ENCODE data around the gene SRGAP3. TPM values are rescaled to one million over a fixed set of nuclear protein-coding genes. Genes with fewer than 3 reads are reported as not detected.

SRGAP3 gene
- total RNA-seq, 1 experiment from 2014 or later = 17.9 TPM

GRCh38 chr3:9213019-9213634 lies 36.3 kb downstream of the SRGAP3 start:
- H3K36me3 Mint-ChIP-seq = no peaks in the 10 kb centered on the region
- no peaks in the 10 kb centered on the region for H3K27me3 Mint-ChIP-seq (ENCODE audit: low read depth)
- POLR2A ChIA-PET = no interaction called here
- H3K4me1 Mint-ChIP-seq = peaks cover 7% of the 10 kb centered on the region
- DNase-seq (ENCODE audit: low spot score) (no peak), ATAC-seq (no peak)
- CTCF ChIA-PET = interaction anchor here (1.9 kb wide), 1 partner anchor 89 kb away, joined by 6 read pairs; no protein-coding TSS in a partner anchor
- no peak overlapping the region for H3K4me3 Mint-ChIP-seq
- peaks cover 6% of the 10 kb centered on the region for H3K9me3 Mint-ChIP-seq
- no peak overlapping the region for H3K27ac Mint-ChIP-seq
- TF ChIP-seq SP1 (CRISPR knock-in tag; conservative IDR thresholded peaks at IDR 0.05) (no peak), ZNF396 (CRISPR knock-in tag; IDR thresholded peaks at IDR 0.05; ENCODE audit: borderline replicate concordance) (no peak), E2F4 (CRISPR knock-in tag; IDR thresholded peaks at IDR 0.05; ENCODE audit: borderline replicate concordance, low read depth) (no peak), PRDM15 (CRISPR knock-in tag; IDR thresholded peaks at IDR 0.05) (no peak), KAT7 (CRISPR knock-in tag; IDR thresholded peaks at IDR 0.05; ENCODE audit: borderline replicate concordance) (no peak), TEAD1 (CRISPR knock-in tag; IDR thresholded peaks at IDR 0.05) (no peak), SOX15 (CRISPR knock-in tag; IDR thresholded peaks at IDR 0.05) (no peak), IRF2 (CRISPR knock-in tag; IDR thresholded peaks at IDR 0.05; ENCODE audit: borderline replicate concordance, low read depth) (no peak)

- Mint-ChIP-seq H3K4me1 (peaks cover 7% of the 10 kb centered on the region), H3K9me3 (peaks cover 6% of the 10 kb centered on the region), H3K36me3 (no peaks in the 10 kb centered on the region), H3K4me3 (no peak overlapping the region), H3K27me3 (ENCODE audit: low read depth) (no peaks in the 10 kb centered on the region), H3K27ac (no peak overlapping the region)
- ChIA-PET POLR2A (interaction anchor here (0.6 to 1.2 kb wide), 2 partner anchors 10 to 17 kb away, joined by 4 read pairs; no protein-coding TSS in a partner anchor), CTCF (interaction anchor here (0.7 to 1.9 kb wide), 2 partner anchors 91 to 224 kb away, joined by 6 to 7 read pairs; no protein-coding TSS in a partner anchor)
- ATAC-seq = no peak
- DNase-seq (ENCODE audit: low spot score) = no peak
- TF ChIP-seq ZNF532 (CRISPR knock-in tag; IDR thresholded peaks at IDR 0.05; ENCODE audit: borderline replicate concordance) (no peak), ELF4 (CRISPR knock-in tag; IDR thresholded peaks at IDR 0.05; ENCODE audit: low read depth) (no peak), ESRRA (CRISPR knock-in tag; IDR thresholded peaks at IDR 0.05; ENCODE audit: borderline replicate concordance) (no peak), GTF2I (CRISPR knock-in tag; conservative IDR thresholded peaks at IDR 0.05) (no peak), EMX1 (CRISPR knock-in tag; IDR thresholded peaks at IDR 0.05) (no peak), RORB (CRISPR knock-in tag; IDR thresholded peaks at IDR 0.05) (no peak), FOXP1 (CRISPR knock-in tag; IDR thresholded peaks at IDR 0.05; ENCODE audit: borderline replicate concordance) (no peak), PRDM15 (CRISPR knock-in tag; IDR thresholded peaks at IDR 0.05) (no peak), ATF1 (CRISPR knock-in tag; IDR thresholded peaks at IDR 0.05) (no peak), ERG (CRISPR knock-in tag; IDR thresholded peaks at IDR 0.05) (no peak)
These were observed 38.1 kb downstream of the SRGAP3 start for GRCh38 chr3:9211155-9211950.

Measured in WTC11 (cell line).